Measurements from ENCODE around the gene GSK3B.
A peak's percentile ranks its signal among the peaks of the same experiment; 100 is the strongest.
"Not testable (repeated sequence)": the region's sequence is repeated elsewhere in the genome, so short reads cannot be mapped to it uniquely, and the experiment has no call there.

GSK3B gene

GRCh38 chr3:119924111-119925094 is 169.8 kb downstream of the GSK3B start:
- no peak for DNase-seq

GRCh38 chr3:119918992-119919933 is 175.0 kb downstream of the GSK3B start:
- DNase-seq: no peak

GRCh38 chr3:119913021-119913420 is 181.2 kb downstream of the GSK3B start:
- no peak for DNase-seq

GRCh38 chr3:119912220-119912619 is 182.0 kb downstream of the GSK3B start:
- no peak for DNase-seq

- no peak for DNase-seq
These were observed 182.5 kb downstream of the GSK3B start for GRCh38 chr3:119911748-119912147.

DNA sequence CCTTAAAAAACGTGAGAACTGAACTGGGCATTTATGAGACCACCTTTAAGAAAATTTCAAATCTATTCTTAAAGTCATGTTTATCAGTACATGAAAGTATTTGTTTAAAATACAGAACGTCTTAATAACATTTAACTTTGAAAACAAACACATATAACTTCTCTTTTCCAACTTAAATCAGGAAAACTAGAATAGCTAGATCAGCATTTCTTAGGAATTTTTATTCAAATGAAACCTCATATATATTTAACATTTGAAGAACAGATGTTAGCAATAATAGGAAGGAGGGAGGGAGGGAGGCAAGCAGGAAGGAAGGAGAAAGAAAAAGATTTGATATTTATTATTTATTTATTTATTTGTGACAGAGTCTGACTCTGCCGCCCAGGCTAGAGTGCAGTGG is 192.2 kb downstream of the GSK3B start:
- DNase-seq: no peak

GRCh38 chr3:119901148-119901547 is 193.1 kb downstream of the GSK3B start:
- no peak for DNase-seq

GRCh38 chr3:119899192-119899511 is 195.1 kb downstream of the GSK3B start:
- DNase-seq: no peak

DNA sequence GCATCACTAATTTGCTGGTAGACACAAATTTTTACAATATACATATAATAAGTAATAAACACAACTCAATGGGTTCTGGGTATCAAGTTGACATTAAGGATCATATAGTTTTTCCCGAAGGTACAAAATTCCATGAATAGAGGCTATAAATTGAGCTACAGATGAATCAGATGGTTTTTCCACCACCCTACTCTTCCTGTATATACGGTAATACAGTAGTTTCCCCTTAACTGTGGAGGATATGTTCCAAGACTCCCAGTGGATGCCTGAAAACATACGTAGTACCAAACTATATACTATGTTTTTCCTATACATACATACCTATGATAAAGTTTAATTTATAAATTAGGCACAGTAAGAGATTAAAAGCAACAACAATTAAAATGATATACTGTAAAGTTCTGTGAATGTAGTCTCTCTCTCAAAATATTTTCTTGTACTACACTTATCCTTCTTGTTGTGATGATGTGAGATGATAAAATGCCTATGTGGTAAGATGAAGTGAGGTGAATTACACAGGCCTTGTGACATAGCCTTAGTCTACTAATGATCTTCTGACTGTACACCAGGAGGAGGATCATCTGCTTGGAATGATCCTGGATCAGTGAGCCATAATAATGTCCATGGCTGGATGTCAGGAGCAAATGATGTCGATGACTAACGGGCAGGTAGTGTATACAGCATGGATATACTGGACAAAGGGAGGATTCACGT is 195.6 kb downstream of the GSK3B start:
- DNase-seq: no peak

- DNase-seq: no peak
These were observed 200.1 kb downstream of the GSK3B start for GRCh38 chr3:119894195-119894594.

DNA sequence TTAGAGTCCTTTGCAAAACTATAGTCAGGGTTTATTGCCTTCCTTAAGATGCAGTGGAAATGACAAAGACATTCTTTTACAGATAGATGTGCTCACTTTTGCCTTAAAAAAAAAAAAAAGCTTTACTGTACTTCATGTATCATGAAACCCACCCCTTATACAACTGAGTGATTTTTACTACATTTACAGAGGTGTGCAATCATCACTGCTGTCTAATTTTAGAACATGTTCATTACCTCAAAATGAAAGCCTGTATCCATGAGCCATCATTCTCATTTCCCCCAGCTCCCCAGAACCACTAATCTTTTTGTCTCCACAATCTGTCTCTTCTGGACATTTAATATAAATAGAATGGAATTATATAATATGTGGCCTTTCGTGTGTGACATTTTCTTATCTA is 200.5 kb downstream of the GSK3B start:
- no peak for DNase-seq

GRCh38 chr3:119891944-119892721 is 202.1 kb downstream of the GSK3B start:
- peak in 1 of 2 experiments; percentile 1 for DNase-seq

GRCh38 chr3:119888681-119889080 is 205.6 kb downstream of the GSK3B start:
- DNase-seq: not testable (repeated sequence)

DNA sequence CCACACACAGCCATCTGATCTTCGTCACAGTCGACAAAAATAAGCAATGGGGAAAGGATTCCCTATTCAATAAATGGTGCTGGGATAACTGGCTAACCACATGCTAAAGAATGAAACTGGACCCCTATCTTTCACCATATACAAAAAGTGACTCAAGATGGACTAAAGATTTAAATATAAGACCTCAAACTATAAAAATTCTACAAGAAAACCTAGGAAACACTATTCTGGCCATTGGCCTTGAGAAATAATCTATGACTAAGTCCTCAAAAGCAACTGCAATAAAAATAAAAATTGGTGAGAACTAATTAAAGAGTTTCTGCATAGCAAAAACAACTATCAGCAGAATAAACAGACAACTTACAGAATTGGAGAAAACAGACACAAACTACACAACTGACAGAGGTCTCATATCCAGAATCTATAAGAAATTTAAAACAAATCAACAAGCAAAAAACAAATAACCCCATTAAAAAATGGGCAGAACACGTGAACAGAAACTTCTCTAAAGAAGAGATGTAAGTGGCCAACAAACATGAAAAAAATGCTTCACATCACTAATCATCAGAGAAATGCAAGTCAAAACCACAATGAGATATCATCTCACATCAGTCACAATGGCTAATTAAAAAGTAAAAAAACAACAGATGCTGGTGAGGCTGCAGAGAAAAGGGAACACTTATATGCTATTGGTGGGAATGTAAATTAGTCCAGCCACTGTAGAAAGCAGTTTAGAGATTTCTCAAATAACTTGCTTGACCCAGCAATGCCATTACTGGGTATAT is 208.3 kb downstream of the GSK3B start:
- no peak for DNase-seq

- DNase-seq: no peak
These were observed 210.1 kb downstream of the GSK3B start for GRCh38 chr3:119884161-119884557.

- no peak for DNase-seq
These were observed 210.6 kb downstream of the GSK3B start for GRCh38 chr3:119883461-119884160.

DNA sequence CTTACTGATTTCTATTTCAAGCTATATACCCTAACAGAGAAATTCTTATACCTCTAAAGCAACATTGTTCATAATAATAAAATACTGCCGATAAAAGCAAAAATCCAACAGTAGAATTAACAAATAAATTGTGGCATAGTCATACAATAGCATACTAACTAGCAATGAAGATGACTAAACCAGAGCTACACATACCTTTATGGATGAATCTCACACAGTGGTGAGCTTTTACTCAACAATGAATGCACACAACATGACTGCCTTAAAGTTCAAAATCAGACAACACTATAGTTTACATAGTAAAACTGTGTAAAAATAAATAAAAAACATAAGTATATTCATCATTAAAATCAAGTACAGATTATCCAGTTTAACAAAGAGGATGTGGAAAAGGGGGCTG is 213.3 kb downstream of the GSK3B start:
- no peak for DNase-seq

- no peak for DNase-seq
These were observed 220.6 kb downstream of the GSK3B start for GRCh38 chr3:119873646-119874045.

GRCh38 chr3:119872773-119873172 is 221.5 kb downstream of the GSK3B start:
- no peak for DNase-seq

- DNase-seq: no peak
These were observed 222.7 kb downstream of the GSK3B start for GRCh38 chr3:119871571-119871970.

GRCh38 chr3:119870512-119870911 is 223.7 kb downstream of the GSK3B start:
- DNase-seq: no peak
